HG03097 (cell line): ENCODE results near the gene GDF10.

Experiments used
- ATAC-seq: cut with Tn5 transposase; IDR thresholded peaks from one replicate; pipeline ENCODE4 v1.9.1; 2021; ENCODE audit not compliant: unreplicated experiment, low FRiP score

The GDF10 gene

GRCh38 chr10:47331491-47331890, 31.5 kb downstream of the GDF10 start:
- ATAC-seq = no peak

GRCh38 chr10:47331954-47332353, 32.0 kb downstream of the GDF10 start:
- ATAC-seq = no peak

- ATAC-seq = no peak
Measured at GRCh38 chr10:47332371-47332770, 32.4 kb downstream of the GDF10 start.

- ATAC-seq = no peak
Measured at GRCh38 chr10:47332946-47333345, 32.9 kb downstream of the GDF10 start.

GRCh38 chr10:47333532-47333931, 33.5 kb downstream of the GDF10 start:
- ATAC-seq = no peak

DNA sequence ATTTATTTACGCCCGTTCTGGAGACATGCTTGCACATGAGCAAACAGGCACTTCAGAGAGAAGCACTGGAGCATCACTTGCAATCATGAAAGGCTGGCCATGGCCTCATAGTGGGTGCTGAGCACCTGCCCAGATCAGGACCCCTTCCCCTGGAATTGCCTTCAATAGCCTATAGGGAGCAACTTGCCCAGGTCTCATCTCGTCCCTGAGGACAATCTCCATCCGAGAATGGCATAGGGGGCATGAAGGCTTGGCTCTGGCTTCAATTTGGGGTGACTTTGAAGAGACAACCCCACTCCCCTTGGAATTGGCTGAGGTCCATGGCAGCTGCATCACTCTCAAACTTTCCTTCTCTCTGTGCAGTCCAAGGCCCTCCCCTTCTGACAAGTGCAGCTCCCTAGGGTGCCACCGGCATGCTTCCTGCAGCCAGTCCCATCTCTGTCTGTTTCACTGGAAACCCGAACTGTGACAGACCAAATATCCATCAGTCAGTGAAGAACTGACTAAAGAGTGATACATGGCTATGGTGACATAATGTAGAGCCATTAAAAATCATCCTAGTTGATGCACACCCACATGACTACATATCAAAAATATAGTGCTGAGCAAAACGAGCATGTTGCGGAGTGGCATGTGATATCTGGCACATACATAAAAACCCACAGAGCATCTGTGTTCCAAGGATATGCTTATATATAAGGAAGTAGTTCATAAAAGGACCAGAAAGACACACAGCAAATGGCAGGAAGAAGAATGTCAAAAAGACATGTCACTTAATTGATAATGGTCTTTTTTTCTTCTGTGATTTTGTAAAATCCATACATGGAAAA, 34.7 kb downstream of the GDF10 start:
- no peak for ATAC-seq

DNA sequence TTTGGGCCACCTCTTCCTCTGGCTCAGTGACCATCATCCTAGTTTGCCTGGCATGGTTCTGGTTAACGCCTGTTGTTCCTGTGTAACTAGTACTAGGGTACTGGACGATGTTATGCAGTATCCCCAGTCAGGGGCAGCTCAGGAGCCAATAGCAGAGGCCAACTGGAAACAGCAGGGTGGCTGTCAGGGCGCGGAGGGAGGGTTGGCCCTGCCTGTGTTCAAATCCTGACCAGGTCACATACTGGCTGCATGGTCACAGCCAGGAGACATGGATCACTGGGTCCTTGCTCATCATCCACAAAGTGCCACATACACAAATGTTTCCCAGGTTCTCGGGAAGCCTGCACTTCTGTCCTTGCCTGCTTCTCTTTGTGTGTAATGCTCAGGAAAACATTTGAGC, 35.9 kb downstream of the GDF10 start:
- no peak for ATAC-seq

- ATAC-seq = no peak
Measured at GRCh38 chr10:47336387-47337134, 36.6 kb downstream of the GDF10 start.

- no peak for ATAC-seq
Measured at GRCh38 chr10:47337310-47337709, 37.3 kb downstream of the GDF10 start.

- ATAC-seq = no peak
Measured at GRCh38 chr10:47339186-47339735, 39.3 kb downstream of the GDF10 start.

GRCh38 chr10:47339759-47340607, 40.0 kb downstream of the GDF10 start:
- no peak for ATAC-seq

- ATAC-seq = no peak
Measured at GRCh38 chr10:47340608-47341170, 40.7 kb downstream of the GDF10 start.

- no peak for ATAC-seq
Measured at GRCh38 chr10:47344996-47345870, 45.2 kb downstream of the GDF10 start.

- ATAC-seq = no peak
Measured at GRCh38 chr10:47346581-47347302, 46.7 kb downstream of the GDF10 start.

GRCh38 chr10:47347303-47347675, 47.3 kb downstream of the GDF10 start:
- ATAC-seq = no peak

DNA sequence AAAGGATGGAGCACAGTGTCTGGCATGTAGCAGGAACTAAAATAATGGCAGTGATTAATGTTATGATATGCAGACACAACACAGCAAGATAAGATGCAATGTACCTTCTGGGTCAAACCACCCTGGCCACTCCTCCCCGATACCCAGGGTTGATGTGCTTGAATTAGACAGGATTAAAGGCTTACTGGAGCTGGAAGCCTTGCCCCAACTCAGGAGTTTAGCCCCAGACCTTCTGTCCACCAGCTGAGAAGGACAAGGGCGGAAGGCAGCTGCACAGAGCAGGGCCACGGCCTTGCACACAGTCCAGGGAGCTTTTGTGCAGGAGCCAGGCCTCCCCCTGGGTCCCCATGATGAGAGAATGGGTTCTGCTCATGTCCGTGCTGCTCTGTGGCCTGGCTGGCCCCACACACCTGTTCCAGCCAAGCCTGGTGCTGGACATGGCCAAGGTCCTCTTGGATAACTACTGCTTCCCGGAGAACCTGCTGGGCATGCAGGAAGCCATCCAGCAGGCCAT, 48.2 kb downstream of the GDF10 start, which contains the start of gene RBP3:
TSS of gene RBP3 (plus strand) at position 226 of the 514 bp plus-strand sequence. CDS start at position 348, 122 bp downstream.
- ATAC-seq = no peak

DNA sequence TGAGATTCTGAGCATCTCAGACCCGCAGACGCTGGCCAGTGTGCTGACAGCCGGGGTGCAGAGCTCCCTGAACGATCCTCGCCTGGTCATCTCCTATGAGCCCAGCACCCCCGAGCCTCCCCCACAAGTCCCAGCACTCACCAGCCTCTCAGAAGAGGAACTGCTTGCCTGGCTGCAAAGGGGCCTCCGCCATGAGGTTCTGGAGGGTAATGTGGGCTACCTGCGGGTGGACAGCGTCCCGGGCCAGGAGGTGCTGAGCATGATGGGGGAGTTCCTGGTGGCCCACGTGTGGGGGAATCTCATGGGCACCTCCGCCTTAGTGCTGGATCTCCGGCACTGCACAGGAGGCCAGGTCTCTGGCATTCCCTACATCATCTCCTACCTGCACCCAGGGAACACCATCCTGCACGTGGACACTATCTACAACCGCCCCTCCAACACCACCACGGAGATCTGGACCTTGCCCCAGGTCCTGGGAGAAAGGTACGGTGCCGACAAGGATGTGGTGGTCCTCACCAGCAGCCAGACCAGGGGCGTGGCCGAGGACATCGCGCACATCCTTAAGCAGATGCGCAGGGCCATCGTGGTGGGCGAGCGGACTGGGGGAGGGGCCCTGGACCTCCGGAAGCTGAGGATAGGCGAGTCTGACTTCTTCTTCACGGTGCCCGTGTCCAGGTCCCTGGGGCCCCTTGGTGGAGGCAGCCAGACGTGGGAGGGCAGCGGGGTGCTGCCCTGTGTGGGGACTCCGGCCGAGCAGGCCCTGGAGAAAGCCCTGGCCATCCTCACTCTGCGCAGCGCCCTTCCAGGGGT, 48.9 kb downstream of the GDF10 start:
- ATAC-seq = no peak

DNA sequence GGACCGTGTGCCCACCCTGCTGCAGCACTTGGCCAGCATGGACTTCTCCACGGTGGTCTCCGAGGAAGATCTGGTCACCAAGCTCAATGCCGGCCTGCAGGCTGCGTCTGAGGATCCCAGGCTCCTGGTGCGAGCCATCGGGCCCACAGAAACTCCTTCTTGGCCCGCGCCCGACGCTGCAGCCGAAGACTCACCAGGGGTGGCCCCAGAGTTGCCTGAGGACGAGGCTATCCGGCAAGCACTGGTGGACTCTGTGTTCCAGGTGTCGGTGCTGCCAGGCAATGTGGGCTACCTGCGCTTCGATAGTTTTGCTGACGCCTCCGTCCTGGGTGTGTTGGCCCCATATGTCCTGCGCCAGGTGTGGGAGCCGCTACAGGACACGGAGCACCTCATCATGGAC, 49.5 kb downstream of the GDF10 start:
- no peak for ATAC-seq
